ENCODE results near the gene MCM3.

The MCM3 gene

DNA sequence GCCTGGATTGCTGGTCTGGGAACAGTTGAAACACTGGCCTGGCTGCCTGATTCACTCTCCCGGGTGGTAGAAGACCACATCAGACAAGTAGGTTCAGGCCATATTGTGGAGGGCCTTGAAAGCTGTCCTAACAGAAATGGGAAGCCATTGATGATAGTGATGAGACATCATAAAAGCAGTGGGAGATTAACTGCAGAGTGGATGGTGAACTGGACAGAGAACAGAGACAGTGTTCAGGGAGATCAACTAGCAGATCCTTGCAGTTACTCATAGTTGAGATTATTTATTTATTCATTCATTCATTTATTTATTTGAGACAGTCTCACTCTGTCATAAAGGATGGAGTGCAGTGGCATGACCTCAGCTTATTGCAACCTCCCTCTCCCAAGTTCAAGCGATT, 30.2 kb upstream of the MCM3 start:
- no peak overlapping the region for H3K4me3 ChIP-seq (ENCODE audit: low read depth, low read length)
- no peaks in the 10 kb centered on the region for H3K9me3 ChIP-seq
- peaks cover 14% of the 10 kb centered on the region for H3K4me1 ChIP-seq
- no peak for DNase-seq
- H3K27me3 ChIP-seq = no peaks in the 10 kb centered on the region
- TF ChIP-seq, protein P1, sequence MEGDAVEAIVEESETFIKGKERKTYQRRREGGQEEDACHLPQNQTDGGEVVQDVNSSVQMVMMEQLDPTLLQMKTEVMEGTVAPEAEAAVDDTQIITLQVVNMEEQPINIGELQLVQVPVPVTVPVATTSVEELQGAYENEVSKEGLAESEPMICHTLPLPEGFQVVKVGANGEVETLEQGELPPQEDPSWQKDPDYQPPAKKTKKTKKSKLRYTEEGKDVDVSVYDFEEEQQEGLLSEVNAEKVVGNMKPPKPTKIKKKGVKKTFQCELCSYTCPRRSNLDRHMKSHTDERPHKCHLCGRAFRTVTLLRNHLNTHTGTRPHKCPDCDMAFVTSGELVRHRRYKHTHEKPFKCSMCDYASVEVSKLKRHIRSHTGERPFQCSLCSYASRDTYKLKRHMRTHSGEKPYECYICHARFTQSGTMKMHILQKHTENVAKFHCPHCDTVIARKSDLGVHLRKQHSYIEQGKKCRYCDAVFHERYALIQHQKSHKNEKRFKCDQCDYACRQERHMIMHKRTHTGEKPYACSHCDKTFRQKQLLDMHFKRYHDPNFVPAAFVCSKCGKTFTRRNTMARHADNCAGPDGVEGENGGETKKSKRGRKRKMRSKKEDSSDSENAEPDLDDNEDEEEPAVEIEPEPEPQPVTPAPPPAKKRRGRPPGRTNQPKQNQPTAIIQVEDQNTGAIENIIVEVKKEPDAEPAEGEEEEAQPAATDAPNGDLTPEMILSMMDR (IDR thresholded peaks at IDR 0.05; ENCODE audit: low read depth, low read length) = no peak
- no peaks in the 10 kb centered on the region for H3K36me3 ChIP-seq

DNA sequence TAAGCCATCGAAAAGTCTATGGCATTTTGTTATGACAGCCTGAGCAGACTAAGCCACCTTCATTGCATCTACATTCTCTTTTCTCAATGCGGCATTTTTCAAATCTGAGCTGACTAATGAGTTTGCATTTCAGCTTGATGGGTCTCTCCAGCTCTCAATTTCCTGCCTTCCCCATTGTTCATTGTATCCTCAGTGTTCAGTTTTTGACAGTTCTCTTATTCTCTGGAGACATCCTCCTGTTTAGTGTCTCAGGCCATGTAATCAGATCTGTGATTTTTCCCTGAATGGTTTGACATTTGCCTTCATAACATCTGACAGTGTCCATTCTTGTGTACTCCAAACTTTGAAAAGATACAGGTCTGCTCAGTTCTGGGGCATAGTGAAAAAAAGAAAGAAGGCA, 27.9 kb upstream of the MCM3 start:
- H3K4me1 ChIP-seq = peaks cover 5% of the 10 kb centered on the region
- H3K36me3 ChIP-seq = no peaks in the 10 kb centered on the region
- no peak for DNase-seq
- H3K9me3 ChIP-seq = no peaks in the 10 kb centered on the region
- H3K27me3 ChIP-seq = no peaks in the 10 kb centered on the region
- TF ChIP-seq, protein P1 (IDR thresholded peaks at IDR 0.05; ENCODE audit: low read depth, low read length) = no peak
- no peak overlapping the region for H3K4me3 ChIP-seq (ENCODE audit: low read depth, low read length)

DNA sequence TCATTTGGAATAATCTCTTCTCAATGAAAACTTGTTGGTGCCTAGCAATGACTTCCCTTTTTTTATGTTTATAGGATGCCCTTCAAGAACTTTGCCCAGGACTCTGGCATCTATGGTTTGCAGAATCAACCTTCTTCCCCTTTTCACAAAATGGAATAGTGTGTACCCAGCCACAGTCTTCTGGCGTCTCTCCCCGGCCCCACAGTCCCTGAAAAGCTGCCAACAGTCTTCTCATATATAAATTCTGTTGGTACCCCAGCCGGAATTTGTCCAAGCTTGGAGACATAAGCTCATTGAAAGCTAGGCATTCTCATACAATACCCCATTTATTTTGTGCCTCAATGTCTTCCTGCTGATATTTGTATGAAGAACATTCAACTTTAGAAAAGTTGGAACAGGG, 26.4 kb upstream of the MCM3 start:
- peaks cover 3% of the 10 kb centered on the region for H3K4me1 ChIP-seq
- TF ChIP-seq, protein P1 (IDR thresholded peaks at IDR 0.05; ENCODE audit: low read depth, low read length) = no peak
- no peaks in the 10 kb centered on the region for H3K36me3 ChIP-seq
- H3K9me3 ChIP-seq = no peaks in the 10 kb centered on the region
- no peaks in the 10 kb centered on the region for H3K27me3 ChIP-seq
- DNase-seq = no peak
- H3K4me3 ChIP-seq (ENCODE audit: low read depth, low read length) = no peak overlapping the region

DNA sequence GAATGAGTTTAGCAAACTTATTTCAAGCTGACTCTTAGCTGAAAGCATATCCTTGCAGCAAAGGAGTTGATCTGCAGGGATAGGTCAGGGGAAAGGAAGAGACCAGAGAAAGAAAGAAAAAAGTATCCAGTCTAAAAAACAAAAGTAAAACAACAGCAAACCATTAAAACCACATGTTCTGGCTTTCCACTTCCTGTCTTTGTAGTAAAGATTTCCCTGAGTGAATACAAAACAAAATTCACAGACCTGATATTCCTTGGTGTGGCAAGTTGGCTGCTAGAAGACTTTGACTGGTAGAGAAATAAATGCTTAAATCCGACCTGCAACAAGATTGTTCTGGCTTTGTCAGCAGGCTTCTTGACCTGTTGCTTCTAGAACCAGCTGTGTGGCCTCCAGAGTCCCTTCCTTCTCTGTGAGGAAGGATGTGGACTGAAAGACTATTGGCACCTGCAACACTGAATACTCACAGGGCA, 23.4 kb upstream of the MCM3 start:
- DNase-seq = no peak
- H3K4me1 ChIP-seq = peaks cover 18% of the 10 kb centered on the region
- no peaks in the 10 kb centered on the region for H3K36me3 ChIP-seq
- no peak overlapping the region for H3K4me3 ChIP-seq (ENCODE audit: low read depth, low read length)
- H3K27me3 ChIP-seq = no peaks in the 10 kb centered on the region
- TF ChIP-seq, protein P1 (IDR thresholded peaks at IDR 0.05; ENCODE audit: low read depth, low read length) = no peak
- no peaks in the 10 kb centered on the region for H3K9me3 ChIP-seq

DNA sequence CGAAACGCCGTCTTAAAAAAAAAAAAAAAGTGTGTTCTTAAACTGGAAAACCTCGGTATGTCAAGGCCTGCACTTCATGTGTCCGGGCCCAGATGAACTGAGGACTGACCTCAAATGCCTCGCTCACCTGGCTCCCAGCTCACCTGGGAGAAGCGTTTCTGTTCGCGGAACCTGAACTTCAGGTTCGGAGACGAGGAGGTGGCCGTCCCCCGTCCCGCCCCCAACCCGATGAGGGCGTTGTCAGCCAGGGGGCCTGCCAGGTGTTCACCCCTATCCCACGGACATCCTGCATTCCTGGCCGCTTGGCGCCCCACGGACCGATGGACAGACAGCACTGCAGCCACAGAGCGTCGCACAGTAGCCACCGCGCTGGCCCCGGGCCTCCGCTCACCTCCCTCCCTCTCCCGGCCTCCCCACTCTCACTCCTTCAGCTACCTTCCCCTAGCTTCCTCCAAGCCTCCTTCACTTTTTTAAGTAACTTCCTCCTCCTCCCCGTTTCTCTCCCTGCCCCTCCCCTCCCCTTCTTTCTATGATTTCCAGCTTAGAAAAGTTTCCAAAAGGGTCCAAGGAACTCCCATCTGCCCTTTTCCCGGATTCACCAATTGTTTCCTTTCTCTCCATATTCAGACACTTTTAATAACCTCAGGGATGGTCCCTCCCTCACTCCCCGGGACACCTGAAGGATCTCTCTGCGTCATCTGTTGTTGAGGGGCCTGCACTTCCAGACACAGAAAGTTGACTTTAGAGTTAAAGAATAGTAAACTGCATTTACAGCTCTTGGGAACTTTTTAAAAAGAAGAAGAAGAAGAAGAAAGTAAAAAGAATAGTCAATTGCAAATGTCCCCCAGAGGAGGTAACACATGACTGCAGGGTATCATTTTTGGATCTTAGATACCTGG, 22.7 kb upstream of the MCM3 start:
- H3K9me3 ChIP-seq = no peaks in the 10 kb centered on the region
- DNase-seq = no peak
- no peaks in the 10 kb centered on the region for H3K36me3 ChIP-seq
- TF ChIP-seq, protein P1 (IDR thresholded peaks at IDR 0.05; ENCODE audit: low read depth, low read length) = no peak
- H3K4me3 ChIP-seq (ENCODE audit: low read depth, low read length) = no peak overlapping the region
- no peaks in the 10 kb centered on the region for H3K27me3 ChIP-seq
- peaks cover 18% of the 10 kb centered on the region for H3K4me1 ChIP-seq
